ENCODE data around the gene H2AZ2. TPM values are rescaled to one million over a fixed set of nuclear protein-coding genes. Genes with fewer than 3 reads are reported as not detected.
A peak's percentile ranks its signal among the peaks of the same experiment; 100 is the strongest.
"Not testable (repeated sequence)": the region's sequence is repeated elsewhere in the genome, so short reads cannot be mapped to it uniquely, and the experiment has no call there.

H2AZ2 gene
- total RNA-seq, result 87.6 TPM

- ATAC-seq, result peak; percentile 98
These were observed at the start of gene H2AZ2 for GRCh38 chr7:44847920-44848634. H2AZ2 (minus strand) TSS chr7:44848087; CDS start chr7:44847971, 116 bp downstream.

GRCh38 chr7:44897309-44897708 is 49.4 kb upstream of the H2AZ2 start:
- no peak for ATAC-seq

- no peak for ATAC-seq
These were observed 47.1 kb upstream of the H2AZ2 start for GRCh38 chr7:44894888-44895580.

GRCh38 chr7:44893710-44894234 is 45.9 kb upstream of the H2AZ2 start:
- ATAC-seq, result no peak

GRCh38 chr7:44891791-44892190 is 43.9 kb upstream of the H2AZ2 start:
- no peak for ATAC-seq

GRCh38 chr7:44891372-44891771 is 43.5 kb upstream of the H2AZ2 start:
- no peak for ATAC-seq

GRCh38 chr7:44889086-44889781 is 41.3 kb upstream of the H2AZ2 start:
- ATAC-seq, result no peak

- no peak for ATAC-seq
These were observed 39.4 kb upstream of the H2AZ2 start for GRCh38 chr7:44887293-44887692.

GRCh38 chr7:44885394-44886317 is 37.8 kb upstream of the H2AZ2 start, which contains the start of gene PURB:
PURB (minus strand) TSS chr7:44885530; CDS start chr7:44885348, 182 bp downstream.
- ATAC-seq, result peak; percentile 97

GRCh38 chr7:44884621-44885393 is 36.9 kb upstream of the H2AZ2 start:
- ATAC-seq, result peak; percentile 10

GRCh38 chr7:44883961-44884620 is 36.2 kb upstream of the H2AZ2 start:
- ATAC-seq, result no peak

GRCh38 chr7:44882899-44883298 is 35.0 kb upstream of the H2AZ2 start:
- no peak for ATAC-seq

GRCh38 chr7:44881610-44882009 is 33.7 kb upstream of the H2AZ2 start:
- ATAC-seq, result no peak

- no peak for ATAC-seq
These were observed 33.2 kb upstream of the H2AZ2 start for GRCh38 chr7:44881066-44881600.

GRCh38 chr7:44880317-44881018 is 32.6 kb upstream of the H2AZ2 start:
- ATAC-seq, result no peak

GRCh38 chr7:44876393-44876792 is 28.5 kb upstream of the H2AZ2 start:
- ATAC-seq, result no peak

- no peak for ATAC-seq
These were observed 27.4 kb upstream of the H2AZ2 start for GRCh38 chr7:44875241-44875640.

GRCh38 chr7:44872787-44873186 is 24.9 kb upstream of the H2AZ2 start:
- ATAC-seq, result no peak

- ATAC-seq, result not testable (repeated sequence)
These were observed 24.0 kb upstream of the H2AZ2 start for GRCh38 chr7:44871918-44872317.

GRCh38 chr7:44870780-44871179 is 22.9 kb upstream of the H2AZ2 start:
- not testable (repeated sequence) for ATAC-seq
